ENCODE data around the gene ASTN1.

ASTN1 gene

GRCh38 chr1:176816232-176816631 lies 348.3 kb downstream of the ASTN1 start:
- DNase-seq = no peak

- DNase-seq = no peak
Observed at GRCh38 chr1:176815621-176816020, 348.9 kb downstream of the ASTN1 start.

- DNase-seq = no peak
Observed at GRCh38 chr1:176811511-176812288, 352.8 kb downstream of the ASTN1 start.

- no peak for DNase-seq
Observed at GRCh38 chr1:176809292-176809691, 355.2 kb downstream of the ASTN1 start.

Measured in bone marrow (tissue), 2 donors.